ENCODE measurements around the gene PTPN22.

PTPN22 gene

DNA sequence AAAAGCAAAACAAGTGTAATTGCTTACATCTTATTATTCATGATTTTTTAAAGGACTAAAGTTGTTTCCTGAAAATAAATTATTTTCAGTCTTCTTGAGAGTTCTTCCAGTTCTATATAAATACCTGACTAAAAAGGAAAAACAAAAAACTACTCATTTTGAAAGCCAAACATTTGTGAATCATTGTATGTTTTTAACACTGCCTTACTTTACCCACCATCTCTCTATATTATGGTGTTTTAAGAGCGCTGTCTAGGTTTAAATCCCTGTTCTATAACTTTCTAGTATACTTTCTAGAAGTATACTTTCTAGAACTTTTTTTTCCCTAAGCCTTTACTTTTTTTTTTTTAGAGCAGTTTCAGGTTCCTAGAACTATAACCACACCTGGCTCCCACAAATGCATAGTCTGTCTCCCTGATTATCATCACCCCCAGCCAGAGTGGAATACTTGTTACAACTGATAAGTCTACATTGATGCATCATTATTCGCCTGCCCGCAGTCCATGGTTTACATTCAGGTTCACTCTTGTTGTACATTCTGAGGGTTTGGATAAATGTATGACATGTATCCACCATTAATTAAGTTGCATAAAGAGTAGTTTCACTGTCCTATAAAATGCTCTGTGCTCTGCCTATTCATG is 69.0 kb downstream of the PTPN22 start:
- DNase-seq (ENCODE audit: low read depth in 2 of 2), result no peak

DNA sequence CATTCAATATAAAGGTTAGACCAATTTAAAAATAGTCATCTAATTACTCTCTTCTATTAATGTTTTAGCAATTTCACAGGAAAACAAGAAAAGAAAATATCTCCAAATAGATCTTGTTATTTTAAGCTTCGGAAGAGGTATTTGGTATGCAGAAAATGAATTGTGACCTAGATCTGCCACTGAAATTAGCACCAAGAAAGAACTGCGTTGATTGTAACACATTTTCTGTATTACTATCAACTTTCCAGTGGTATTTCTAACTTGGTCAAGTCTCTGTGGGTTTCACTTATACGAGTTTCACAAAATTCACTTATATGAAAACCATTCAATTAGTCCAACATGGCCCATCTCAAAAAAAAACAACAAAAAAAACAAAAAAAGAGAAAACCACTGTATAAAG is 71.0 kb downstream of the PTPN22 start:
- DNase-seq (ENCODE audit: low read depth in 2 of 2), result no peak

- no peak for DNase-seq (ENCODE audit: low read depth in 2 of 2)
These were observed 74.0 kb downstream of the PTPN22 start for GRCh38 chr1:113797472-113797871.

- DNase-seq (ENCODE audit: low read depth in 2 of 2), result no peak
These were observed 77.4 kb downstream of the PTPN22 start for GRCh38 chr1:113793878-113794834.

DNA sequence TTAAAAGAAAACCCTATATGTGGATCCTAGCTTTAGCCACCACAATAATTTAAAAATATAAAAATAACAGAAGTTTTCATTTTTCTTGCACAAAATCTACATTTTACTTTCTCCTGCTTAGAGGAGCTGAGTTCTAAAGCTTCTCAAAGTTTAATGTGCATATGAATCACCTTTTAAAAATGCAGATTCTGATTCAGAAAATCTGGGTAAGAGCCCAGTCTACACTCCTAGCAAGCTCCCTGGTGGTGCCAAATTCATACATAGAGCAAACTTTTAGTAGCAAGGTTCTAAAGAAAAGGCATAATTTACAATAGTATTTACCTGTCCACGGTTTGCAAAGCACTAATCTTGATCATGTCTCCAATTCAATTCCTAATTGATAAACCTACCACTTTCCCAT is 78.5 kb downstream of the PTPN22 start:
- DNase-seq (ENCODE audit: low read depth in 2 of 2), result no peak

DNA sequence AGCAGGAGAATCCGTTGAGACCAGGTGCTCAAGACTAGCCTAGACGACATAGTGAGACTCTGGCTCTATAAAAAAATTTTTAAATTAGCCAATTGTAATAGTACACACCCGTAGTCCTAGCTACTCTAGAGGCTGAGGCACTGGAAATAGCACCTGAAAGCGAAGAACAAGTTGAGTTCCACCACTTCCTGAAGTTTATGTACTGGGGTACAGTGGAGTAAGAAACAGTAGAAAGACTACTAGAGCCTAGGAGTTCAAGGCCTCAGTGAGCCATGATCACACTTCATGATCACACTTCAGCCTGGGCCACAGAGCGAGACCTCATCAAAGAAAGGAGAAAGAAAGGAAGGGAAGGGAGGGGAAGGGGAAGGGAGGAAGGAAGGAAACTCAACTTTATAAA is 79.0 kb downstream of the PTPN22 start:
- DNase-seq (ENCODE audit: low read depth in 2 of 2), result no peak

- DNase-seq (ENCODE audit: low read depth in 2 of 2), result no peak
These were observed 82.7 kb downstream of the PTPN22 start for GRCh38 chr1:113788802-113789201.

- DNase-seq (ENCODE audit: low read depth in 2 of 2), result no peak
These were observed 83.8 kb downstream of the PTPN22 start for GRCh38 chr1:113787663-113788062.

- no peak for DNase-seq (ENCODE audit: low read depth in 2 of 2)
These were observed 85.4 kb downstream of the PTPN22 start for GRCh38 chr1:113786069-113786468.

DNA sequence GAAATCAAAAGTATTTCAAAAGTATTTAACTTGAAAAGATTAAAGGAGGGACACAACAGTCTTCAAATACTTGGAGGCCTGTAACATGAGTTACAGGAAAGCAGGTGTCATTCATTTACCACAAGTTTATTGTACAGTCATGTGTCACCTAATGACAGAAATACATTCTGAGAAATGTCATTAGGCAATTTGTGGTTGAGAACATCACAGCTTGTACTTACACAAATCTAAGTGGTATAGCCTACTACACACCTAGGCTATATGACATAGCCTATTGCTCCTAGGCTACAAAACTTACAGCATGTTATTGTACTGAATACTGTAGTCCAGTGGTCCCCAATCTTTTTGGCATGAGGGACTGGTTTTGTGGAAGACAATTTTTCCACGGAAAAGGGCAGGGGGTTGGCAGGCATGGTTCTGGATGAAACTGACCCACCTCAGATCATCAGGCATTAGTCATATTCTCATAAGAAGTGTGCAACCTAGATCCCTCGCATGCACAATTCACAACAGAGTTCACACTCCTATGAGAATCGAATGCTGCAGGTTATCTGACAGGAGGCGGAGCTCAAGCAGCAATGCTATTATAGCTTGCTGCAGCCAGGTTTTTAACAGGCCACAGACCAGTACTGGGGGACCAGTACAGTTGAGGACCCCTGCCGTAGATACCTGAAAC is 87.3 kb downstream of the PTPN22 start:
- no peak for DNase-seq (ENCODE audit: low read depth in 2 of 2)

DNA sequence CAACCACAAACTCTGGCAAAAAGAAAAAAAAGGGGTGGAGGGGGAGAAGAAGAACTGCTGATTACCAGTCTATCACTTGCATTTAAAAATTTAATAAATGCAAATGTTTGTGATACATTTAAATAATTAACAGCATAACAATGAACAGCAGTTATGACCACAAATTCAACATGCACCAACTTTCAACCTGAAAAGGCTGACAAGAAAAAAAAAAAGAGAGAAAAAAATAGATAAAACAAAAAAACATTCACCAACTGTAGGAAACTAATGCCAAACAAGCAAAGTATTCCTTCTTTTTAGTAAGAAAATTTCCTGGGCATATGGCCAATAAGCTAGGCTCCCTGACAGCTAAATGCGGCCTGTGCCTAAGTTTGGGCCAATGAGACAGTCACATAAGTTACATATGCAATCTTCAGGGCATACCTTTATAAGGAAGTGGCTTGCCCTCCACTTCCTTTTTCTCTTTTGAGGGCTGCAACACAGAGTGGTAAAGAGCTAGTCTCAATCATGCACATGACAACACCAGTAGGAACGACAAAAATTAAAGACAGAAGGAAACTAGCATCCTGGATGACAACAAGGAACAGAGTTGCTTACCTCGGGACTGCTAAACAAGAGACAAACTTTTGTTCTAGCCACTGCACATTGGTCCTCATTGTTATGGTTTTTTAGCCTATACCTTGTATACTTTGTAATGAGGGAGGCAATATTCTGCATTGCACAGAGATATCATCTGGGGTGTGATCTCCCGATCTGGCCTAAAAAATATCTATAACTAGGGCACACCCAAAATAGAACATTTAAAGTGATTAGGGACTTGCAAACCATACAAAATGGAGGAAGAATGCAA is 88.0 kb downstream of the PTPN22 start:
- no peak for DNase-seq (ENCODE audit: low read depth in 2 of 2)

DNA sequence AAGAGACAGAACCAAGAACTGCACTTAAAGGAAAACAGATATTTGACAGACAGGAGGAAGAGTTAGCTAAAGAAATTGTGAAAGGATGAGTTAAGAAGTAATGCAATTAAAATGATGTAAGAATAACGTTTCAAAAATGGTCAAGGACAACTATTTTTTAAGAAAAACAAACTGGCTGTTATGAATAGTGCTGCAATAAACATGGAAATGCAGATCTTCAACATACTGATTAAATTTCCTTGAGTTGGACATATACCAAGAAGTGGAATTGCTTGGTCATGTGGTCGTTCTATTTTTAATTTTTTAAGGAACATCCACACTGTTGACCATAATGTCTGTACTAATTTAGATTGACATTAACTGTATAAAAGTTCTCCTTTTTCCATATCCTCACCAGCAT is 89.1 kb downstream of the PTPN22 start:
- no peak for DNase-seq (ENCODE audit: low read depth in 2 of 2)

DNA sequence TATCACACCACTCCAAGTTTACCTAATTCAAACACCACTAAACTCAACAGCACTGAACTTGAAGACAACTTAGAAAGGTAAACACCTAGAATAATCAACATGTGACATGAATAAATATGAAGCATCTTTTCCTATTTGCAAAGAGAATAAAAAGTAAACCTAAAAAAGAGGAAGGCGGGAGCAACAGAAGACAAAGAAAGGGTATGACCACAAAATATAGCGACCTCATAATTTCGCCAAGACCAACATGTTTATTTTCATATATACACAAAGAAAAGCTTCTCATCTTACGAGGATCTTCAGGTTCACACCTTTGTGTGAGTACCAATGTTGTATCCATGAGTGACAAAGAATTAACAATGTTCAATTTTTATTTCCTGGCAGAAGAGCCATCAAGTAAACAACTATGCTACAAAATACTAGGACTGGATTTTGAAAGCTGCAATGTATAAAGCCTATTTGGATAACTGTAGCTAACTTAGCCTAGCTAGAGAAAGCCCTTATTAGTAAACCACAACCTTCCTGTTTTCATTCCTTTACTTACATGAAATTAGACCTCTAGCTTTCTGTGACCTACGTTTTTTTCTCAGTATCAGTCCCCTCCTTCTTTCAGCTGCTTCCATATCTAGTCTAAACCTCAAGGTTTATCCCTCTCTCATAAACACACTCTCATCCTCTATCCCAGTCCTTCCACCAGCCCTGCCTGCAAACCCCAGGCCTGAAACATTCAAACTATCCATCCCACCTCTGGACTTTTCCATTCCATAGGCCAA is 91.0 kb downstream of the PTPN22 start:
- no peak for DNase-seq (ENCODE audit: low read depth in 2 of 2)

- DNase-seq (ENCODE audit: low read depth in 2 of 2), result no peak
These were observed 92.0 kb downstream of the PTPN22 start for GRCh38 chr1:113779542-113779941.

GRCh38 chr1:113777561-113777960 is 94.0 kb downstream of the PTPN22 start:
- no peak for DNase-seq (ENCODE audit: low read depth in 2 of 2)

GRCh38 chr1:113770031-113770430 is 101.5 kb downstream of the PTPN22 start:
- DNase-seq (ENCODE audit: low read depth in 2 of 2), result no peak

DNA sequence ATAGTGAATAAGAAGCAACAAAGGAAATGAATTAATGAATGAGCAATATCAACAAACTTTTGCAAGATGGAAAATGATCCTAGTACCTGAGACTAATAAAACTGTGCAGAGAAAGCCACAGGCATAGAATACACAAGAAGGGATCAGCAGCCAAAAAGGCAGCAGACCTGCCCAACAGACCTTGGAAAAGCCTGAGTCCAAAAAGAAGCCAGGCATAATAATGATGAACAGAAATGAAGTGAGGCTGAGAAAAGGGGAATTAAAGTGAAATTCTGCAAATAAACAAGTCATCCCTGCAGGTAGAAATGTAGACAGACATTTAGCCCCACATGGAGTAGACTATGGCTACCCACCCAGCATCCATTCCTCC is 101.9 kb downstream of the PTPN22 start:
- DNase-seq (ENCODE audit: low read depth in 2 of 2), result no peak

DNA sequence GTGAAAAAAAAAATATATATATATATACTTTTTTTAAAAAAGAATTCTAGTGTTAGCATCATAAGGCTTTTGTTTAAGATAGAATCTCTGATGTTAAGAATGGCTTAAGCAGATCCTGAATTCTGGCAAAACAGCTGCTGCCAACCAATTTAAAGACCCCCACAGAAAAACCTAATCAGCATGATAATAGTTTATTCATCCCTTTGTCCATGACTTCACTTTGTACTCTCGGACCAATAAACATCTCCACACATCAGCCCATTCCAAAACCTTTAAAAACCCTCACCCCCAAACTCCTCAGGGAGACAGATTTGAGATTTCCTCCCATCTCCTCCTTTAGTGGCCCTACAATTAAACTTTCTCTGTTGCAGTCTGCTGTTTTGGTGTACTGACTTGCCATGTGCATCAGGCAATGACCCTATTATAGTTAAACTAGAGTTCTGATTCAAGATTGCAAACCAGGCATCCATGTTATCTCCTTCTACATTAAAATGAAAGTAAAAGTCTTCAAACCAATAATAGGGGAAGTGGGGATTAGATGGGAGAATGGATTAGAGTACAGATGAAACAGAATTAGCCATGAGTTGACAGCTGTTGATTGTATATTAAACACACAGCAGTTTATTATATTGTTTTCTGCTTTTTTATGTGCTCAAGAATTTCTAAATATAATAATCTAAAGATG is 102.5 kb downstream of the PTPN22 start:
- DNase-seq (ENCODE audit: low read depth in 2 of 2), result no peak

GRCh38 chr1:113765306-113766230 is 105.9 kb downstream of the PTPN22 start:
- DNase-seq (ENCODE audit: low read depth in 2 of 2), result no peak

Data from stimulated activated CD4-positive, alpha-beta T cell treated with anti-CD3 and anti-CD28 coated beads, Interleukin-1b, Interleukin-23, amount 100 ng/mL, for 1 hour (primary cell).